ENCODE measurements around the gene FBXW8.

GRCh38 chr12:117015811-117016210 lies 105.1 kb downstream of the FBXW8 start:
- no peak for TF ChIP-seq CTCF (IDR thresholded peaks at IDR 0.05)
- no peak for TF ChIP-seq POLR2A (IDR thresholded peaks at IDR 0.05)

Data from esophagus squamous epithelium (tissue), 4 donors.